Inflammatory macrophage (primary cell): ENCODE results near the gene PDIA5.
A peak's percentile ranks its signal among the peaks of the same experiment; 100 is the strongest.

ENCODE experiments used
- DNase-seq, 2 donors: peaks; one replicate each; pipeline ENCODE4 v3.0.0-alpha.2; 2020 to 2022

PDIA5 gene

DNA sequence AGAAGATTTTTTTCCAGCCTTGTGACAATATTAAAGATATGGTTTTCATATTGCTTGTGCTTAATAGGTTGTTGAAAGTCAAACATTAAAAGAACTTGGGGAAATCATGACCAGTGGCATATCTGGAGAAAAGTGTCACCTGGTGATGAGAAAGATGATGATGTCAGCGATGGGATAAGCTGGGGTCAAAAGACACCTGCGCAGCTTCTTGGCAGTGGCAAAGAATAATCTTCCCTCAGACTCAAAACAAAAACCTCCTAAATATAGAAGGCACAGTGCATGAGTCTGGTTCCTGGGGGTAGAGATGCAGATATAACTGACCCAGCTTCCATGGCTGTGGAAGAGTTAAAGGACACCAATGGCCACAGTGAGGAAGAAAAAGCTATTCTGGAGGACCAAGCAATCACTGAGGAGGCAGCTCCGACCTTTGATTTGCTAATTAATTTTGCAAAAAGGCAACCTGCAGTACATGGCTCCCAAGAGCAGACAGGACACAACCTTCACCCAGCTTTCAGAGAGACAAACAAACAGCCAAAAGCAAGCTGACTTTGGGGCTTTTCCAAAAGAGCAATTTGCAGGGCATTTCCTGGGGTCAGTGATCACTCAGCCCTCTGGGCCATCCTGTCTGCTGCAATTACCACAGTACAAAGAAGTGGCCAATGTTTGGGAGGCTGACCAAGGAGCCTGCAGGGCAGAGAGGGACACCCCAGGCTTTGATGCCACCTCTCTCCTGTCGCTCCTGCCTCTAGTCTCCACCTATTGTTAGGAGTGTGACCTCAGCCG lies 21.7 kb upstream of the PDIA5 start:
- DNase-seq, result no peak

DNA sequence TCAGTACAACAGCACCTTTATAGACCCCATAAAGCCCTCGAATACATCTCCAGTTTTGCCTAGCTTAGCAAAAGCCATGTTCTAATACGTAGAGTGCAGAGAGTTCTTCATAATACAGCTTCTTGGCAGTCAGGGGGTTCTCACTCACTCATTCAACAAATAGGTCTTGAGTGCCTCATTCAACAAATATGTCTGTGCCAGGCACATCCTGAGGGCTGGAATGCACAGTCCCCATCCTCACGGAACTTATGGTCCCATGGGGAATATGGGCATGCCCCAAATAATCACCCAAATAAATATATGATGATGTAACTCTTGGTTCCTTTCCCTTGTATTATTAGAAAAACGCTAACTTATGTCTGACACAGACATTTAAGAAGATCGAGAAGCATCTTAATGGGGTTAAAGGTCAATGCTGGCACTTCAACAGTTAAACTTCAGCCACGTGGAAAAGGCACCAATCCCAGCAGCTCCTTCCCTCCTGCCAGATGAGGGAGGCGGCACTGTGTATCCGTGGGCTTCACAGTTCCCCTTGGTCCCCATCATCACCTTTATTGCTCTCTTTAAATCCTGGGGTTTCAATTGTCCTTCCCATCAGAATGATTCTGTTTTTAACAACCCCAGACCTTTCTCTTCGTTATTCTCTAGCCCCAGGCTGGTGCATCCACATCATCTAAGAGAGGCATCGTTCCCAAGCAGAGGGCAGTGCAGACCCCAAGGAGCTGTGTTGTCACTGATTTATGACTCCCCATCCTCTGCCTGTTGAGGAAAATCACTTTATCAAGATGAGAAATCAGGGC lies 20.4 kb upstream of the PDIA5 start:
- no peak for DNase-seq

DNA sequence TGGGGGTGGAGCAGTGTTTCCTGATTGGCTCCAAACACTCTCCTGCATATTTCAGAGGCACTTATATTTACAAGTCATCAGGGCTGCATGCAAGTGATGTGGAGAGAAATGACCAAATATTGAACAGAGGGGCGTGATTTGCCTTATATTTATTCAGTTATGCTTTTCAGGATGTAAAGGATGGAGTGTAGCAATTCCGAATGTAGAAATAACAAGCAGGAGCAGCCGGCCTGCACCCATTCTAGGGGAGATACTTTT lies 19.8 kb upstream of the PDIA5 start:
- no peak for DNase-seq

DNA sequence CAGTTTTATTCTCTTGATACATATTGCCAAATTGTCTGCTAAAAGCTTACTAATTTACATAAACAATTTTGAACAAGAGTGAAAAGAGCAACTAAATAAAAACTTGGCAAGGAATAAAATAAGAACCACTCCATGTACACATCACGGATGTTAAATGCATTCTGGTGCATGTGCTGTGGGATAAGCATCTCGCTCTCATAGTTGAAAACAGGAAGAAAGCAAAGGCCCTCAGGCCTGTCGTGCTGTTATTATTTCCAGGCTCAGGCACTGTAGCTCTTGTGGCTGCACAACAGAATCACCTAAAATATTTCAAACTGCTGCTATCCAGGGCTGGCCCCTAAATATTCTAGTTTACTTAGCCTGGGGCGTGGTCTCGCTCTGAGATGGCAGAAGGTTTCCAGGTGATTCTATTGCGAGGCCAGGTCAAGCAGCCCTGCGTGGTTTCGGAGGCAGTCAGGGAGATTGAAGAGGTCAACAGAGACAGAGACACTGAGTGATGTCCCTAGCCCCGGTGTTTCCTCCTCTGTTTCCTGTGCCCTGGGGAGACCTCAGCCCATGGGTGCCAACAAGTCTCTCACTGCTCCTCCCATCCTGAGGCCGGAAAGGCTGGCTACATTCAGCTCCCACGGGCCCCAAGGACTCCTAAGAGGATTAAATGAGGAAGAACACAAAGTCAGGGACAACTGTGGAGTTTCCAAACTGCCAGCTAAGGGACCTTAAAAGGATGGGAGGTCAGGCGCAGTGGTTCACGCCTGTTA lies 18.2 kb upstream of the PDIA5 start:
- no peak for DNase-seq

DNA sequence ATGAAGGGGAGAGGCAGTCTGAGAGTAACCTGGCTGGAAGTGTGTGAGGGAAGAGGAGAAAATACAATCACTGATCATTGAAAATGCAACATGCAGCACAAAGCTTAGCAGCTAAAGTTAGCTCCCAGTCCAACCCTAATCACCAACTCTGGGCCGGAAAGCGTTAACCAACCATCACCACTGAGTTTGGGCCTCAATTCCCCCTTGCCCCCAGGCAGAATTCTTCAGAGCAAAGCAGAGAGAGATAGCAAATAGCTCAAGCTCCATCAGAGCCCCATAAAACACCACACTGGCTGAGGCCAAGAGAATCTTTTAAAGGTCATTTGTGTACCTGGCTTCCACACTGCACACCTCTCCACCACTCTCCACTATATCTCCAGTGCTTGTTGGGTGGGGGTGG lies 16.2 kb upstream of the PDIA5 start:
- DNase-seq, result no peak

DNA sequence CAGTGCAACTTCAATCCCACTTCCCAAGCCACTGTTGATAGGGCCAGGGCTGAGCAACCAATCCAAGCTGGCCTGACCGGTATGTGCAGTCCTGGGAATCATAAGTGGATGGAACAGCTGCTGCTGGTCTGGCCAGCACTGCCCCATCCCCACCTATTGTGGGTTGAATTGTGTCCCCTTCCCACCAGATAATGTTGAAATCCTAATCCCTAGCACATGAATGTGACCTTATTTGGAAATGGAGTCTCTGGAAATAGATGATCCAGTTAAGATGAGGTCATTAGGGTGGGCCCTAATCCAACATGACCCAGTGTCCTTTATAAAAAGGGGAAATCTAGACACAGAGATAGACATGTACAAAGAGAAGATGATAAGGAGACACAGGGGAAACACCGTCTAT lies 13.7 kb upstream of the PDIA5 start:
- DNase-seq, result no peak

DNA sequence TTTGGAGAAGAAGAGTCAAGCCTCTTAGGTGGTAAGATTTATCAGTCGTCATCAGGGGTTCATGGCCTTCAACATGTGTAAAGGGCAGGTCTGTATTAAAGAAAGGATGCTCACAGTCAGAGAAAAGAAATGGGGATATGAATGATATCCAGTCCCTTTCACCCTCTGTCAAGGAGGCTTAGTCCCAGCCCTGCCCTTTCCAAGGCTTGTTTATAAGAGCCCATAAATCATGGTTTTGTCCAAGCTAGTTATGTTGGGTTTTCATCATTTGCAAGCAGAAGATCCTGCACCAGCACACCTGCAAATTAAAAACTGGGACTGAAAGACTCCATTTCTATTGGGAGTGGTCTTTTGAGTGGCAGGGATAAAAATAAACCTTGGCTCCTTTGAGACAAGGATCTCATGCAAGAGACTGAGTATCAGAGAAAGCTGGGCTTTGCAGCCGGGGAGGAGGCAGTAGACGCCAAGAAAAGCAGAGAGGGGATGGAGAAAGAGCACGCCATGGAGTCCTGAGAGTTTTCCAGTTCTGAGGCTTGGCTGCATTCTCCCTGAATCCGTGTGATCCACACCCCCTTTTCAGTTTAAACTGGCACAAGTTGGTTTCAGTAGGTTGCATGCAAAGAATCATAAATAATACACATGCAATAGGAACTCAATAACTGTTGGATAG lies 12.6 kb upstream of the PDIA5 start:
- DNase-seq, result no peak

DNA sequence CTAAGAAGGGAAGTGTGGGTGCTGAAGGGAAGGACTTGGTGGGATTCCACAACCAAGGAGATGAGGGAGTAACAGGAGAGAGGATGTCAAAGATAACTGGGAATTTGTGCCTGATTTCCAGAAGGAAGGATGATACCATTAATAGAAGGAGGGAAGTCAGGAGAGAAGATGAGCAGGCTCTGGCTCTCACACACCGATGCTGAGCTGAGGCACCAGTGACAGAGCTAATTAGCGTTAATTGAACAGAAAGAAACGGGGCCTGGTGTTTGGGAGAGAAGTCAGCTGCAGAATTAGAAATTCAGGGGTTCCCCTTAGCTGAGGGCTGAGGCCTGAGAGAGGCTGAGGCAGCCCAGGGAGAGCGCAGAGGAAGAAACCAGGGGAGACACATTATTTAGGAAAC lies 11.9 kb upstream of the PDIA5 start:
- DNase-seq, result no peak

DNA sequence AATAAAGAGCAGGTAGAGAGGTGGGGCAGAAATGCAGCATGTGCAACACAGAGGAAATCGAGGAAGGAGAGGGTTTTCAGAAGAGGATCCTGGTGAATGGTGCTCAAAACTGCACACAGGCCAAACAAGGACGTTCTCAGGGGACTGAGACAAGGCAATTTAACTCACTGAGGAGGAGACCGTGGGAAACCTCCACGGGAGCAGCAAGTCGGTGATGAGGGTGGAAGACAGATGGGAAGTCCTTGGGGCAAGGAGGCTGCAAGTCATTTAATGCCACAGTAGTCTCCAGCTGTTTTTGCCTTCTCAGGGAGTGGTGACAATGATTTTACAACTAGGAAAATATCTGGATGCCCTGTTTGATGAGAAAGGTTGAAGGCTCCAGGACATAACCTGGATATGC lies 11.5 kb upstream of the PDIA5 start:
- no peak for DNase-seq

DNA sequence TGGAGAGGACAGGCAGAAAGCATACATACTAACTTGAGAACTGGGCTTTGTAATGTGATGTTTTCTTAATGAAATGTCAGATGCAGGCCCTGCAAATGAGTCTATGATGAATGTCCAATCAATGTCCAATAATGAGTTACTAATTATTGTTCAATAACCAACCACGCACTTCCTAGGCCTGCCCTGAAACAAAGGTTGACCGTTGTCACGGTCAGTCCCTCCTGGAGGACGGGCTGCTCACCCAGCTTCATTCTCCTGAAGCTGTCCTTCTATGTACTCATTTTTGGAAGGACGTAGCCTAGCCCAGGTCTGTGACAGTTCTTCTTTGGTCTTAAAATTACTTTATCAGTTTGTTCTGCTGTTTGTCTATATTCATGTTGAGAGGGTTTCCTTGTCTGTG lies 8.3 kb upstream of the PDIA5 start:
- DNase-seq, result no peak

DNA sequence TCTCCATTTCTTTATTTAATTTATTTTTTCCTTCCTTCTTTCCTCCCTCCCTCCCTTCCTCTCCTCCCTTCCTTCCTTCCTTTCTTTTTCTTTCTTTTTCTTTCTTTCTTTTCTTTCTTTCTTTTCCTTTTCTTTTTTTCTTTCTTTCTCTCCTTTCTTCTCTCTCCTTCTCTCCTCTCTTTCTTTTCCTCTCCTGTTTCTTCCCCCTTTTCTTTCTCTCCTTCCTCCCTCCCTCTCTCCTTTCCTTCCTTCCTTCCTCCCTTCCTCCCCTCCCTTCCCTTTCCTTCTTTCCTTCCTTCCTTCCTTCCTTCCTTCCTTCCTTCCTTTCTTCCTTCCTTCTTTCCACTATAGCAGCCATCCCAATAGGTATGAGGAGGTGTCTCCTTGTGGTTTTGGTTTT lies 6.8 kb upstream of the PDIA5 start:
- DNase-seq, result no peak

DNA sequence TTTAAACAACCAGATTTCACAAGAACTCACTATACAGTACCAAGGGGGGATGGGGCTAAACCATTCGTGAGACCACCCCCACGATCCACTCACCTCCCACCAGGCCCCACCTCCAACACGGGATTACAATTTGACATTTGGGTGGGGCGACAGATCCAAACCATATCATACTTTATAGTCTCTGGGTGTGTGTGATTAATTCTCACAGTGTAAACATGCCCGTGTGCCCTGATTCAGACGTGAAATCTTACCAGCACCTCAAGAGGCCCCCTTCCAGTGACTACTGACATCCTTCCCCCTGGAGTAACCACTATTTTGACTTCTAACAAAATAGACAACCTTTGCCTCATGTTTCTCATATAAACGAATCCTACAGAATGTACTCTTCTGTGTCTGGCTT lies 5.0 kb upstream of the PDIA5 start:
- no peak for DNase-seq

DNA sequence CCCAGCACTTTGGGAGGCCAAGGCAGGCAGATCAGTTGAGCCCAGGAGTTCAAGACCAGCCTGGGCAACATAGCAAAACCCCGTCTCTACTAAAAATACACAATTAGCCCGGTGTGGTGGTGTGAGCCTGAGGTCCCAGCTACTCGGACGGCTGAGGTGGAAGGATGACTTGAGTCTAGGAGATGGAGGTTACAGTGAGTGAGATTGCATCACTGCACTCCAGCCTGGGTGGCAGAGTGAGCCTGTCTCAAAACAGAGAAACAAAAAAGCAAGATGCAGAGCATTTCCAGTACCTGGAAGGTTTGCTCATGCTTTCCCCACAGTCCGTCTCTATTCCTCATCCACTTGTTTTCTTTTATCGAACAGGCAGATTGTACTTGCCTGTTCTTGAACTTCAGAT lies 3.8 kb upstream of the PDIA5 start:
- no peak for DNase-seq

DNA sequence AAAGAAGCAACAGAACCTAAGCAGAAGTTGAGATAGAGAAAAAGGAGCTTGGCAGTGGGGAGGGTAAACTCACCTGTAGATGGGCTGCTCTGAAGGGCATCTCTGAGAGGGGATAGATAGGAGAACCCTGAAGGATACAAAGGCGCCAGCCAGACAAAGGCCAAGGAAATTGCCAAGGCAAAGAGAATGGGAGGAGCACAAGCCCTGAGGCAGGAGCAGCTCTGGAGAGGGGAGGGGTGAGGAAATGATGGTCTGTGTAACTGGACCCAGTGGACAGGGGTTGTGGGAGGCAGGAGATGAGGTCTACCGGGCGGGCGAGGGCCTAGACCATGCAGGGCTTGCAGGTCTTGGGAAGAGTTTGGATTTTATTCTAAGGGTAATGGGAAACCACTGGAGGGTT lies 2.3 kb upstream of the PDIA5 start:
- DNase-seq, result no peak

DNA sequence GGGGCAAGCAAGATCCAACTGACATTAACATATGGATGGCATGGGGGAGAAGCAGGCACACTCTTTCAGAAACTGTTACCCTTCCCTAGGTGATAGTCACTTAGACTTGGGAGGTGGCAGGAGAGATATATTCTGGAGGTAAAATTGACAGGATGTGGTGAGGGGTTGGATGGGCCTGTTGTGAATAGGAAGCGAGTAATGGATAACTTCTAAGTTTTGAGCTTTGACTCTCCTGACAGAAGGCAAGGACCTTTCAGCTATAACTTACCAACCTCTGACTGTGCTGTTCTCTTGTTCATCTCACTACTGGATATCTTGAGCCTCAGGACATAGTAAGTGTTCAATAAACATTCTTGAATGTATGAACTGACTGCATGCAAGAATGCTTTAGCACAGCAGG lies 1.9 kb upstream of the PDIA5 start:
- no peak for DNase-seq

DNA sequence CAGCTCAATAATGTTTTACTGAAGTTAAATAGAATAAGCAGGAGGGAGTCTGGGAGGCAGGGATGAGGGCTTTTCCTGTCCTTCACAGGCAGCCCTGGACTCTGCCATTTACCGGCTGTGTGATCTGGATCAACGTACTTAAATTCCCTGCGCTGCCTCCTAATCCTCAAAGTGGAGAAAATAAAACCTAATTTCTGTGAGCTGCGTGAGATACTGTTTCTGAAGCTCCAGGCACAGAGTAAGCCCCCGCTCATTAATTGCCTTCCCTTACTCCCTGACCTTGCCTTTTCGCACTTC lies 278 bp upstream of the PDIA5 start:
- DNase-seq, result no peak

DNA sequence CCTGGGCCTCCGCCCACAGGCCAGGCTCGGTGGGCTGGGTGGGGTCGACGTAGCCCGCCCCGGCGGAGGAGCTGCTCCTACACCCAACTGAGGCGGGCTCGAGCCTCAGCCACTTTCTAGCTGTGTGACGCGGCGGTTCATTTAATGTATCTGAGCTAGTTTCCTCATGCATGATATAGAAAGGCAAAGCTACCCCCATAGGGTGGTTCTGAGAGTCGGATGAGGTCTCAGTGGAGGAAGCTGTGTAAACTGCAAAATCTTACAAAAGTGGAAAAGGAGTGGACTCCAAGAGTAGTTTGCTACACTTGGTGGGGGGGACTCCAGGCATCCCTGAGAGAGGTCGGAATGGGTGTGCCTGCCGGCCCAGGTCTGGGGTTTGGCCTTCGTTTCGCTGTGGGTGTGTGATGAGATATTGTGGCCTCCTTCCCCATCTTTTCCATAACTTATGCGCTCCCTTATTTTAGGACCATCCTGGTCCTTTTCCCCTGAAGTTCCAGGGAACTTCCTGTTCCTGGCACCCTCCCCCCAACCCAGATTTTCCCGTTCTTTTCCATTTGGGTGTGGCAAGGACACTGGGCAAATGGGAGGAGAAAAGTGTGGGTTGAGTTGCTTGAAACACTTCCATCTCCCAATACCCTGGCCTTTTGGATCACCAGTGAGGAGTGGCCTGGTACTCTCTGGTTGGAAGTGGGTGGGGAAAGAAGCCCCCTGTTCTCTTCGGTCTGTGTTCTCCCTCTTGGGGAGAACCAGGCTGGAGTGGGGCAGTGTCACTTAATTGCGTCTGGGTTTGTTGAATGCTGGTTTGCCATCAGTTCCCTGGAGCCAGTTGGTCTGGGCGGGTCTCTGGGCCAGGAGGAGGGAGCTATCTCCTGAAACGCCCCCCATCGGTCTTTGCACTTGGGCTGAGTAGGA lies 1.1 kb downstream of the PDIA5 start:
- DNase-seq, result peak; percentile 9 to 12

DNA sequence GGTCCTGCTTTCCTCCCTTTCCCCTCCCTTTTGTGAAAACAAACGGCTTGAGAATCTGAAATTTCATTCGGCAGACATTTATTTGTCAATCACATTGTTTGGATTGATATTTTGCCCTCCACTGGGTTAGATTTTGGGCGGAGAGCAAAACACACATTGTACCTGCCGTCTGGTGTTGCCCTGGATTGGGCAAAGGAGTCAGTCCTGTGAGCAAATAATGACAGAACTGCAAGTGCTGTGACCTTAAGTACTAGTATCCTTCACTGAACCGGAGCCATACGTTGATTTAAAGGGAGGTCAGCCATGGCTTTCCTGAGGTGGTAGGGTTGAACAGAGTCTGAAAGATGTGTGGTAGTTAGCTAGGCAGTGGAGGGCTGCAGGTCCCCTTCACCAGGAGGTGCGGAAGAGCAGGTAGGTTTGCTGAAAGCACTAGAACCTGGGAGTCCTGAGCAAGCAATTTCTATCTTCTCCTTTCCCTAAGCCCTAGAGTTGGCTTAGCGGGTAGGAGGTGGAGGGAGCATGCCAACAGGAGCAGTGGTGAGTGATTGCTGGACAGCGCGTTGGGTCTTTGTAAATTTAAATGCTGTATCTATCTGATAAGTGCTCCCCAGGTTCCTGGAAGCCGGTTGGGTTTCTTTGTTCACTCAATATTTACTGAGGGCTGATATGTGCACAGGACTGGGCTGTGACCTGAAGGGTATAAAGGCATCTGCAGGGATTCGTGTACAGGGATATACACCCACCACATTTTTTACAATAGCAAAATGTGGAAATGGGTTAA lies 2.0 kb downstream of the PDIA5 start:
- no peak for DNase-seq

DNA sequence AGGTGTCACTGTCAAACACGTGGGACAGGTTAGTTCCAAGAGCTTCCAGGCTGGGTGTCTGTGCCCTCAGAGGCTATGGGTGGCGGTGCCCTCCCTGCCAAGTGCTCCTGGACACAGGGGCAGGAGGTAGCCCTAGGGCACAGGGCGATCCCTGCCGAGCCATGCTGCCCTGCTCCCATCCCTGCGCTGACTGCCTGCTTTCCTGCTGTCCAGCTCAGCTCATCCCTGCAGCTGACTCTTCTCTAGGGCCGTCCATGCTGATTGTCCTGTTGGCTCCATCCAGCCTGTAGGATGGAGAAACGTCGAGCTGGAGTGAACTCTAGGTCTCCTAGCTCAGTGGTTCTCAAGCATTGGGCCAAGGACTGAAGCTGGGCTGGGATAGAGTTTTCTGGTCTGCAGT lies 3.7 kb downstream of the PDIA5 start:
- DNase-seq, result no peak

DNA sequence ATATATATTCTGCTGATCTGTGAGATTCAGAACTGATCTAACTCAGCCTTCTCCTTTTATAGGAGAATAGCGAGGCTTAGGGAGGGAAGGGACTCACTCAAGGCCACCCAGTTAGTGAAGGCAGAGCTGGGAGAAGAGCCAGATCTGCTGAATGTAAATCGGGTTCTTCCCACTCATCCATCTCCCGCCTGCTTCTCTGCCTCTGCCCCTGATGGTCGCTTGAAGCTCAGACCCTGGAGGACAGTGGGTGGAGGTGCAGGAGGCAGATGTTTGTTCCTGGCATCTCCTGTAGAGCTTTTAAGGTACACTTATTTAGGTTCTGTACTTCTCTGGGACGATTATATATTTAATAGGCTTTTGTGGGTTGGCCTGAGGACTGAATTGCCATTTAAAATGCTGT lies 4.3 kb downstream of the PDIA5 start:
- DNase-seq, result no peak

DNA sequence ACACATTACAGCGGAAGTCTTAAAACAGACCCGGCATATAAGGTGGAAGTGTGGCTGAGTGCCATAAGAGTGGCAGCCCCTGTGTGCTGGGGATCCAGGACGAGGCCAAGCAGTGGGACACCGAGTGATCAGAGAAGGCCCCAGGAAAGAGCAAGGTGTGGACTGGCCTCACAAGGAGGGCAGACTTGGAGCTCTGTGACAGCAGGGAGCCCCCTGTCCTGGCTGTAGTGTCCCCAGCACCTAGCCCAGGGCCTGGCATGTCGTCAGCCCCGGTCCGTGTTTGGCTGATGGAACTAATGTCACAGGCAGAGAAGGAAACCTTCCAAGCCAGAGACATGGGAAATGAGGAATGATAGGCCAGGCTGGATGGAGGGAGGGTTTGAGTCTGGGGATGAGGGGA lies 4.8 kb downstream of the PDIA5 start:
- DNase-seq, result no peak

DNA sequence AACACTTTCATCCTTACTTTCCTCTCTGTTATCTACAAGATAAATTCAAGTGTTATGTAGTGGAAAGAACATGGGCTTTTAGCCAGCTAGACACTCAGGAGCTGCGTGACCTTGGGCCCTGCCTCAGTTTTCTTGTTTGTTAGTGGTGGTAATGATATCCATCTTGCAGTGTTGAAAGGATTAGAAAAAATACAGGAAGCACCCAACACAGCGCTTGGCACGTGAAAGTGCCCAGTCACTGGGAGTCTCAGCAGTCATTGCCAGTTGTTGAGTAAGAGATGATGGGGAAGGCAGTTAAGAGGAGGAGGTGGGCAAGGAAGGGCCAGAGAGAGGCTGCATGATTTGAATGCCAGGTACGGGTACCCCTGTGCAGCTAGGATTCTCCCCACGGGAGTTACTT lies 5.3 kb downstream of the PDIA5 start:
- DNase-seq, result peak; percentile 47 to 62
